Measurements from ENCODE around the gene FMNL1.

The FMNL1 gene

GRCh38 chr17:45223539-45224528 is 2.1 kb downstream of the FMNL1 start:
- no peak for DNase-seq (ENCODE audit: low read depth)

GRCh38 chr17:45224671-45225050 is 3.0 kb downstream of the FMNL1 start:
- DNase-seq (ENCODE audit: low read depth): no peak

GRCh38 chr17:45225051-45225700 is 3.5 kb downstream of the FMNL1 start:
- DNase-seq (ENCODE audit: low read depth): no peak

- peak; percentile 95 for DNase-seq (ENCODE audit: low read depth)
These were observed 4.4 kb downstream of the FMNL1 start for GRCh38 chr17:45225964-45226530.

- DNase-seq (ENCODE audit: low read depth): no peak
These were observed 4.9 kb downstream of the FMNL1 start for GRCh38 chr17:45226576-45226975.

GRCh38 chr17:45227101-45227925 is 5.6 kb downstream of the FMNL1 start:
- no peak for DNase-seq (ENCODE audit: low read depth)

GRCh38 chr17:45227926-45228762 is 6.5 kb downstream of the FMNL1 start:
- no peak for DNase-seq (ENCODE audit: low read depth)

- DNase-seq (ENCODE audit: low read depth): peak; percentile 67
These were observed 7.3 kb downstream of the FMNL1 start for GRCh38 chr17:45228763-45229539.

- no peak for DNase-seq (ENCODE audit: low read depth)
These were observed 8.2 kb downstream of the FMNL1 start for GRCh38 chr17:45229681-45230409.

GRCh38 chr17:45230410-45230786 is 8.7 kb downstream of the FMNL1 start:
- no peak for DNase-seq (ENCODE audit: low read depth)

GRCh38 chr17:45230787-45231480 is 9.2 kb downstream of the FMNL1 start:
- DNase-seq (ENCODE audit: low read depth): no peak

GRCh38 chr17:45231481-45232116 is 9.9 kb downstream of the FMNL1 start:
- no peak for DNase-seq (ENCODE audit: low read depth)

GRCh38 chr17:45232514-45233422 is 11.1 kb downstream of the FMNL1 start:
- DNase-seq (ENCODE audit: low read depth): no peak

GRCh38 chr17:45233423-45233924 is 11.8 kb downstream of the FMNL1 start:
- DNase-seq (ENCODE audit: low read depth): no peak

GRCh38 chr17:45234641-45235415 is 13.1 kb downstream of the FMNL1 start:
- DNase-seq (ENCODE audit: low read depth): no peak
